Measurements from ENCODE around the gene OAF. TPM values are rescaled to one million over a fixed set of nuclear protein-coding genes. Genes with fewer than 3 reads are reported as not detected.

Gene OAF
- total and polyA plus RNA-seq, 2 experiments from 2014 or later = 1.1 to 3.0 TPM

DNA sequence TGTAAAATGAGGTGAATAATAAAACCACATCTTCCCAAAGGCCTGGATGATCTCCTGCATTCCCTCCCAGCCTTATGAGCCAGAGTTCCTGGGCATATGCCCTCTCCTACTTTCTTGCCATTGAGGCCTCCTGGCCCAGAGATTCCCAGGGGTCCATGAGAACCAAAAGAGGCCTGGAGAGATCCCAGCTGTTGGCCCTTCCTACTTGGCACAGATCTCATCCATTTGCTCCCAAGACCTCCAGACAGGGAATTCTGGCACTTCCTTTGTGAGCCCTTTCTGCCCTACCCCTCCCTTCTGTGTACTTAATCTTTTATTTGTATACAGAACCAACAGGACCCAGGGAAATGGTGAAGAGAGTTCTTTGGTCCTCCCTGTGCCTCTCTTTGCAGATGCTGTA is 50.5 kb downstream of the OAF start (continued):
- TF ChIP-seq, protein P1, sequence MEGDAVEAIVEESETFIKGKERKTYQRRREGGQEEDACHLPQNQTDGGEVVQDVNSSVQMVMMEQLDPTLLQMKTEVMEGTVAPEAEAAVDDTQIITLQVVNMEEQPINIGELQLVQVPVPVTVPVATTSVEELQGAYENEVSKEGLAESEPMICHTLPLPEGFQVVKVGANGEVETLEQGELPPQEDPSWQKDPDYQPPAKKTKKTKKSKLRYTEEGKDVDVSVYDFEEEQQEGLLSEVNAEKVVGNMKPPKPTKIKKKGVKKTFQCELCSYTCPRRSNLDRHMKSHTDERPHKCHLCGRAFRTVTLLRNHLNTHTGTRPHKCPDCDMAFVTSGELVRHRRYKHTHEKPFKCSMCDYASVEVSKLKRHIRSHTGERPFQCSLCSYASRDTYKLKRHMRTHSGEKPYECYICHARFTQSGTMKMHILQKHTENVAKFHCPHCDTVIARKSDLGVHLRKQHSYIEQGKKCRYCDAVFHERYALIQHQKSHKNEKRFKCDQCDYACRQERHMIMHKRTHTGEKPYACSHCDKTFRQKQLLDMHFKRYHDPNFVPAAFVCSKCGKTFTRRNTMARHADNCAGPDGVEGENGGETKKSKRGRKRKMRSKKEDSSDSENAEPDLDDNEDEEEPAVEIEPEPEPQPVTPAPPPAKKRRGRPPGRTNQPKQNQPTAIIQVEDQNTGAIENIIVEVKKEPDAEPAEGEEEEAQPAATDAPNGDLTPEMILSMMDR (conservative IDR thresholded peaks at IDR 0.05; ENCODE audit: low read depth in 2 of 2) = no peak
- TF ChIP-seq, protein P2, sequence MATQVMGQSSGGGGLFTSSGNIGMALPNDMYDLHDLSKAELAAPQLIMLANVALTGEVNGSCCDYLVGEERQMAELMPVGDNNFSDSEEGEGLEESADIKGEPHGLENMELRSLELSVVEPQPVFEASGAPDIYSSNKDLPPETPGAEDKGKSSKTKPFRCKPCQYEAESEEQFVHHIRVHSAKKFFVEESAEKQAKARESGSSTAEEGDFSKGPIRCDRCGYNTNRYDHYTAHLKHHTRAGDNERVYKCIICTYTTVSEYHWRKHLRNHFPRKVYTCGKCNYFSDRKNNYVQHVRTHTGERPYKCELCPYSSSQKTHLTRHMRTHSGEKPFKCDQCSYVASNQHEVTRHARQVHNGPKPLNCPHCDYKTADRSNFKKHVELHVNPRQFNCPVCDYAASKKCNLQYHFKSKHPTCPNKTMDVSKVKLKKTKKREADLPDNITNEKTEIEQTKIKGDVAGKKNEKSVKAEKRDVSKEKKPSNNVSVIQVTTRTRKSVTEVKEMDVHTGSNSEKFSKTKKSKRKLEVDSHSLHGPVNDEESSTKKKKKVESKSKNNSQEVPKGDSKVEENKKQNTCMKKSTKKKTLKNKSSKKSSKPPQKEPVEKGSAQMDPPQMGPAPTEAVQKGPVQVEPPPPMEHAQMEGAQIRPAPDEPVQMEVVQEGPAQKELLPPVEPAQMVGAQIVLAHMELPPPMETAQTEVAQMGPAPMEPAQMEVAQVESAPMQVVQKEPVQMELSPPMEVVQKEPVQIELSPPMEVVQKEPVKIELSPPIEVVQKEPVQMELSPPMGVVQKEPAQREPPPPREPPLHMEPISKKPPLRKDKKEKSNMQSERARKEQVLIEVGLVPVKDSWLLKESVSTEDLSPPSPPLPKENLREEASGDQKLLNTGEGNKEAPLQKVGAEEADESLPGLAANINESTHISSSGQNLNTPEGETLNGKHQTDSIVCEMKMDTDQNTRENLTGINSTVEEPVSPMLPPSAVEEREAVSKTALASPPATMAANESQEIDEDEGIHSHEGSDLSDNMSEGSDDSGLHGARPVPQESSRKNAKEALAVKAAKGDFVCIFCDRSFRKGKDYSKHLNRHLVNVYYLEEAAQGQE (IDR thresholded peaks at IDR 0.05; ENCODE audit: unreplicated experiment) = no peak
- no peak for TF ChIP-seq ETS1 (IDR thresholded peaks at IDR 0.05)
- no peak for TF ChIP-seq POLR2AphosphoS5 (IDR thresholded peaks at IDR 0.05; ENCODE audit: low read depth)

DNA sequence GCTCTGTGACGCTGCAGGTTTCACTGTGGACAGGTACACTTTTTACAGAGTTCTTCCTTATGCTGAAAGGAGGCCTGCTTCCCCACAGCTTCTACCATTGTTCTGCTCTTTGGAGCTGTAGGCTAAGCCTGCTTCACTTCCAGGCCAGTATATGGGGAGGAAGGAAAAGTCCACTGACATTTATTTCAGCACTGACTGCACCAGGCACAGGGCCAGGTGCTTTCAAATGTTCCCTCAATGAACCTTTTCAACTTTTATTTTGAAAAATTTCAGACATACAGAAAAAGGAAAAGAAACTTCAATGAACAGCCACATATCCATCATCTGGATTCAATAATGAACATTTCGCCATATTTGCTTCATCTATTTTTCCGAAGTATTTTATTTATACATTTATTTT is 51.1 kb downstream of the OAF start:
- H3K4me1 Mint-ChIP-seq = peaks cover 28% of the 10 kb centered on the region
- no peak for DNase-seq (ENCODE audit: low spot score)
- H3K27me3 Mint-ChIP-seq (ENCODE audit: insufficient read depth, low read depth, poor library complexity) = peaks cover 13% of the 10 kb centered on the region
- Histone ChIP-seq H3K36me3 (ENCODE audit: insufficient read depth) (no peaks in the 10 kb centered on the region), H3K4me1 (ENCODE audit: insufficient read depth) (peaks cover 8% of the 10 kb centered on the region; the same call in 1 of the 2 replicates), H3K9me2 (ENCODE audit: insufficient read depth) (0 out of 2 replicates have a peak, but pooled peaks cover 4% of the 10 kb centered on the region), H3K27ac (ENCODE audit: low read depth) (no peak overlapping the region), H3F3A (replicated peaks; ENCODE audit: low read depth) (no peaks in the 10 kb centered on the region), H2AFZ (peak overlapping the region; percentile 78; the same call in 1 of the 2 replicates), H3K4me2 (no peak overlapping the region), H4K20me1 (replicated peaks; ENCODE audit: insufficient read depth) (no peaks in the 10 kb centered on the region), H3K79me2 (replicated peaks; ENCODE audit: insufficient read depth) (no peaks in the 10 kb centered on the region), H3K4me3 (no peak overlapping the region), H3K27me3 (ENCODE audit: insufficient read depth) (peaks cover 20% of the 10 kb centered on the region)
- no peaks in the 10 kb centered on the region for H3K9me3 Mint-ChIP-seq
- H3K27ac Mint-ChIP-seq = no peak overlapping the region
- no peak for TF ChIP-seq EZH2 (IDR thresholded peaks at IDR 0.05; ENCODE audit: low read depth, unreplicated experiment)
- no peaks in the 10 kb centered on the region for H3K36me3 Mint-ChIP-seq (ENCODE audit: low read depth)
- ATAC-seq = no peak; the same call in 2 of the 3 replicates
- H3K4me3 Mint-ChIP-seq = no peak overlapping the region

DNA sequence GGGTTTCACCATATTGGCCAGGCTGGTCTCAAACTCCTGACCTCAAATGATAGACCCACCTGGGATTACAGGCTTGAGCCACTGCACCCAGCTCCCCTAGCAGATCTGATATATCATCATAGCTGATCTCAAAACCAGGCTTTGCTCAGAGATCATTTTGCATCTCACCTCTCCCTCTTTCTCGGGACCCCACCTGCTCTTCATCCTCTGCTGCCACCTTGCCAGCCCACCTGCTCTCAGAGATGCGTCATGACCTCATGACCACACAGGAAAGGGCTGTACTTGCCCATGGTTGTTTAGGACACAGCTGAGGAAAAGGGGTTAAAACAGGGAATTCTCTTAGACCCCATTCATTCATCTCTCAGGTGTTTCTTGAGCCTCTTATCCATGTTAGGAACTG is 56.5 kb downstream of the OAF start:
- ATAC-seq (no peak), DNase-seq (ENCODE audit: low spot score) (no peak)
- Mint-ChIP-seq H3K4me1 (peaks cover 16% of the 10 kb centered on the region), H3K27ac (no peak overlapping the region), H3K27me3 (ENCODE audit: insufficient read depth, low read depth, poor library complexity) (peaks cover 7% of the 10 kb centered on the region), H3K9me3 (no peaks in the 10 kb centered on the region), H3K36me3 (ENCODE audit: low read depth) (no peaks in the 10 kb centered on the region), H3K4me3 (no peak overlapping the region)
- Histone ChIP-seq H3K4me2 (no peak overlapping the region), H3F3A (replicated peaks; ENCODE audit: low read depth) (no peaks in the 10 kb centered on the region), H2AFZ (no peak overlapping the region), H3K4me3 (no peak overlapping the region), H4K20me1 (replicated peaks; ENCODE audit: insufficient read depth) (no peaks in the 10 kb centered on the region), H3K4me1 (ENCODE audit: insufficient read depth) (no peaks in the 10 kb centered on the region), H3K27me3 (ENCODE audit: insufficient read depth) (no peaks in the 10 kb centered on the region), H3K79me2 (replicated peaks; ENCODE audit: insufficient read depth) (no peaks in the 10 kb centered on the region), H3K9me2 (ENCODE audit: insufficient read depth) (0 out of 2 replicates have a peak, but pooled peaks cover 7% of the 10 kb centered on the region), H3K27ac (ENCODE audit: low read depth) (no peak overlapping the region), H3K36me3 (ENCODE audit: insufficient read depth) (no peaks in the 10 kb centered on the region)
- TF ChIP-seq, protein P1 (conservative IDR thresholded peaks at IDR 0.05; ENCODE audit: low read depth in 2 of 2) = no peak
- TF ChIP-seq JUNB (IDR thresholded peaks at IDR 0.05; ENCODE audit: unreplicated experiment) (no peak), ZNF331 (CRISPR knock-in tag; IDR thresholded peaks at IDR 0.05; ENCODE audit: low read depth) (no peak), ETS1 (IDR thresholded peaks at IDR 0.05) (no peak)

Data from GM23338 (cell line).